Pancreas (tissue), 10 donors: ENCODE measurements around the gene FAM180A. TPM values are rescaled to one million over a fixed set of nuclear protein-coding genes. Genes with fewer than 3 reads are reported as not detected.

Source experiments
- ATAC-seq, 4 donors: fragments of 200-7000 bp; cut with Tn5 transposase; one replicate each; pipeline versions ENCODE4 v1.8.0 to v1.9.1; 2020; ENCODE audit warnings: mild to moderate bottlenecking in 4 of 4, moderate library complexity in 4 of 4
- DNase-seq, 6 donors: peaks; one replicate each; pipeline ENCODE4 v3.0.0-alpha.2; 2020
- FAIRE-seq: peaks from 2 replicates; lab custom pipeline; 2012; peaks lifted over from hg19 to GRCh38; lab: Jason Lieb, UNC
- H3K27ac ChIP-seq, 4 donors: fragments of 200-600 bp; sonication (generic); 1 replicate in 3 of 4; 2 replicates in 1 of 4; pipeline versions ENCODE4 v1.5.0 to v1.8.0; 2020
- H3K27me3 ChIP-seq, 4 donors: fragments of 200-600 bp; one replicate each; pipeline ENCODE4 v1.8.0; 2021
- H3K36me3 ChIP-seq, 3 donors: fragments of 200-600 bp; sonication (generic) in 1 of 3; one replicate each; pipeline versions ENCODE4 v1.5.0 to v1.8.0; 2020 to 2021
- H3K4me1 ChIP-seq, 3 donors: fragments of 200-600 bp; one replicate each; pipeline ENCODE4 v1.8.0; 2021
- H3K4me3 ChIP-seq, 4 donors: fragments of 200-600 bp; sonication (generic) in 2 of 4; one replicate each; pipeline versions ENCODE4 v1.5.0 to v1.8.0; 2020 to 2021
- H3K9me3 ChIP-seq, 4 donors: fragments of 200-600 bp; one replicate each; pipeline ENCODE4 v1.8.0; 2021
- WGBS, 2 donors: extraction: QIAGEN DNeasy Blood & Tissue Kit; methylation state at CpG; one replicate each; pipeline ENCODE4 v1.1.7; 2013; 5-methylcytosine and 5-hydroxymethylcytosine counted together
- intact Hi-C, 3 donors: fragments of 100-400 bp; cut with DNase I; formaldehyde crosslinking; loops; one replicate each; pipeline versions ENCODE4 v1.11.1 to v1.14.2; 2022
- polyA plus RNA-seq, 2 donors: library from polyadenylated mRNA; stranded (reverse); fragments of 200-250 nt; gene quantifications; one replicate each; pipeline ENCODE4 v1.2.3, GENCODE V29; 2013
- total RNA-seq, 6 donors: library from RNA; stranded (reverse); fragmentation: NEBNext Ultra II Directional in 4 of 6; extraction: Animal tissue kit (Norgen Biotek cat#: 25700) in 4 of 6; gene quantifications; one replicate each; pipeline versions ENCODE4 v1.2.1 to v1.2.4, GENCODE V29; 2021 to 2023
- TF ChIP-seq, protein P1 (sequence below), 4 donors: fragments of 200-600 bp; sonication (generic) in 3 of 4; IDR thresholded peaks; one replicate each; pipeline versions ENCODE4 v1.5.0 to v1.8.0; 2021; ENCODE audit warnings: antibody characterized with exemption in 4 of 4
- donor health status: healthy with polysubstance abuse.
- donor health status: DM: no; HTN: no; CAD: no; lungs with moderate emphysema.
- donor health status: DM: no; HTN: no; CAD: no.
- donor health status: control.
- donor health status: control.
- donor health status: Bipolar disorder and iron deficiency.
- donor health status: DM: yes; HTN: yes; CAD: no.
- donor health status: DM: no; HTN: no; CAD: no.
- donor health status: DM: no; HTN: no; CAD: no.
- donor health status: DM: yes; HTN: yes; CAD: no.

Gene FAM180A
- total and polyA plus RNA-seq, 8 donors: 0.11 to 0.90 (median 0.24) TPM

DNA sequence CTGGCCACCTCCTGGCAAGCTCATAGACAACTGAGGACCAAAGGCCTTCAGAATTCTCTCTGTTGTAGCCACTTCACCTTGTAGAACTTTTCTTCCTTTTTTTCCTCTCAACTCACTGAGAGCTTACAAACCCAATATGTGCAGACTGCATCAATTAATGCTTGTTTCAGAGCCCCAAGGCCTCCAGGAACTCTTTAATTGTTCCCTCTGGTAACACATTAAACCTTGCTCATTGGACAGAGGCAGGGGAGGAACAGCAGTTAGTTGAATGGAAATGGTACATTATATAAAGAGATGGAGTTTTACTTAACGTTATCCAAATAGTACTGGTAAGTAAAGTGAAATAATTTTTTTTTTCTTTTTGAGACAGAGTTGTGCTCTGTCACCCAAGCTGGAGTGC is 61.1 kb downstream of the FAM180A start:
- H3K27ac ChIP-seq: no peak overlapping the region

DNA sequence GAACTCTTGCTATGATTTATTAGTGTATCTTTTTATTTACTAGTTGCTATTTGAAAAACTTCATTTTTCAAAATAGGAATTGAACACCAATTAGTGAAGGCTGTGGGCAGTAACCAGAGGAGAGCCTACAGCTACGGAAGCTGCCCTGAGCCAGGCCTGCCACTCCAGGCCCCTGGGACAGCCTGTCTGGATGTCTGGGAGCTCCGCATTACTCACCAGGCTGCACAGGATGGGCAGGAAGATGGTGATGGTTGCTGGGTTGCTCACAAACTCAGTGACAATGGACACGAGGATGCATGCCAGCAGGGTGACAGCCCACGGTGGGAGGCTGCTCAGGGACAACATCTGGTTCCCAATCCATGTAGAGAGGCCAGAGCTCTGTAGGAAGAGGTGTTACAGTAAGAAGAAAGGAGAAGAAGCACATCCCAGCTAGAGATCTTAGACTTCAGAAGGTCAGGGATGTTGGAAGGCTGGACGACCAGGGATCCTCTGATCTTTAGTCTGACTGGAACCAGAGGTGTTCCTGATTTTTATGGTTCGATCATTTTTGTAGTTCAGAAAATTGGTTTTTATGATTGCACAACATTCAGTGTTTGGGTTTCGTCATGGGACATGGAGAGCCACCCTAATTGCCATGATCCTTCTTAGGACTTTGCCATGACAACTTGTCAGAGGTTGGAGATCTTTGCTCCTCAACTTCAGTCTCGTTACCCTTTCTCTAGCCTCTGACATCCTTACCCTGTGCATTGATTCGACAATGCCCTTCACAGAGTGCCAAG is 63.1 kb downstream of the FAM180A start:
- no peak for DNase-seq
- 83 to 87% methylated on average over 9 of the region's 9 CpGs for WGBS, 2 donors
- Histone ChIP-seq H3K36me3 (no peaks in the 10 kb centered on the region), H3K27ac (no peak overlapping the region), H3K4me1 (no peaks in the 10 kb centered on the region), H3K4me3 (no peak overlapping the region), H3K27me3 (no peaks in the 10 kb centered on the region), H3K9me3 (no peaks in the 10 kb centered on the region)
- intact Hi-C loops: no loop called here
- no peak for ATAC-seq
- TF ChIP-seq, protein P1, sequence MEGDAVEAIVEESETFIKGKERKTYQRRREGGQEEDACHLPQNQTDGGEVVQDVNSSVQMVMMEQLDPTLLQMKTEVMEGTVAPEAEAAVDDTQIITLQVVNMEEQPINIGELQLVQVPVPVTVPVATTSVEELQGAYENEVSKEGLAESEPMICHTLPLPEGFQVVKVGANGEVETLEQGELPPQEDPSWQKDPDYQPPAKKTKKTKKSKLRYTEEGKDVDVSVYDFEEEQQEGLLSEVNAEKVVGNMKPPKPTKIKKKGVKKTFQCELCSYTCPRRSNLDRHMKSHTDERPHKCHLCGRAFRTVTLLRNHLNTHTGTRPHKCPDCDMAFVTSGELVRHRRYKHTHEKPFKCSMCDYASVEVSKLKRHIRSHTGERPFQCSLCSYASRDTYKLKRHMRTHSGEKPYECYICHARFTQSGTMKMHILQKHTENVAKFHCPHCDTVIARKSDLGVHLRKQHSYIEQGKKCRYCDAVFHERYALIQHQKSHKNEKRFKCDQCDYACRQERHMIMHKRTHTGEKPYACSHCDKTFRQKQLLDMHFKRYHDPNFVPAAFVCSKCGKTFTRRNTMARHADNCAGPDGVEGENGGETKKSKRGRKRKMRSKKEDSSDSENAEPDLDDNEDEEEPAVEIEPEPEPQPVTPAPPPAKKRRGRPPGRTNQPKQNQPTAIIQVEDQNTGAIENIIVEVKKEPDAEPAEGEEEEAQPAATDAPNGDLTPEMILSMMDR (IDR thresholded peaks at IDR 0.05): no peak
- FAIRE-seq: no peak

More for the DNA sequence above, 61.1 kb downstream of the FAM180A start:
- H3K9me3 ChIP-seq: no peaks in the 10 kb centered on the region
- intact Hi-C loops: no loop called here
- H3K36me3 ChIP-seq: no peaks in the 10 kb centered on the region
- TF ChIP-seq, protein P1 (IDR thresholded peaks at IDR 0.05): no peak
- ATAC-seq (no peak), FAIRE-seq (no peak), DNase-seq (no peak)
- 0 to 35% methylated on average over 1 of the region's 1 CpG for WGBS, 2 donors
- no peaks in the 10 kb centered on the region for H3K27me3 ChIP-seq
- no peaks in the 10 kb centered on the region for H3K4me1 ChIP-seq
- no peak overlapping the region for H3K4me3 ChIP-seq

DNA sequence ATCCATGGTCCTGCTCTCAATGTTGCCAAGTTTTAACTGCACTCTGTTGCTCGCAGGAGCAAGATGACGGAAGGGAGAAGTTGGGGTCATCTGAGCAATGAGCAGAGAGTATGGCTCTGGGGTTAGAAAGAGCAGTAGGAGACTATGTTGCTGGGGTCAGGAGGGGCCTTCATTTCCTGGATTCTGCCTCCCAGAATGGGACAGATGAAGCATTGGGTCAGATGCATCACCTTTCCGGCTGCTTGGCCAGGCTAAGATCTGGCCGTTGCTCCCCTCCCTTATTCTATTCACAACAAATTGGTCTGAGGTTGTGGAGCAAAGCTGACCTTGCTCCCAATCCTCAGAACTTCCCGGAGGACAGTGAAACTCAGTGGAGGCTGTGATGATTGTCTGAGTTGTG is 63.9 kb downstream of the FAM180A start:
- no peak overlapping the region for H3K27ac ChIP-seq
- ATAC-seq: no peak
- H3K4me1 ChIP-seq: peaks cover 0 to 2% (median 0%) of the 10 kb centered on the region in 3 donors
- DNase-seq: no peak
- no peaks in the 10 kb centered on the region for H3K36me3 ChIP-seq
- H3K27me3 ChIP-seq: no peaks in the 10 kb centered on the region
- H3K4me3 ChIP-seq: no peak overlapping the region
- H3K9me3 ChIP-seq: no peaks in the 10 kb centered on the region
- no peak for FAIRE-seq
- intact Hi-C loops: no loop called here
- TF ChIP-seq, protein P1 (IDR thresholded peaks at IDR 0.05): no peak
- 88 to 96% methylated on average over 5 of the region's 5 CpGs for WGBS, 2 donors

DNA sequence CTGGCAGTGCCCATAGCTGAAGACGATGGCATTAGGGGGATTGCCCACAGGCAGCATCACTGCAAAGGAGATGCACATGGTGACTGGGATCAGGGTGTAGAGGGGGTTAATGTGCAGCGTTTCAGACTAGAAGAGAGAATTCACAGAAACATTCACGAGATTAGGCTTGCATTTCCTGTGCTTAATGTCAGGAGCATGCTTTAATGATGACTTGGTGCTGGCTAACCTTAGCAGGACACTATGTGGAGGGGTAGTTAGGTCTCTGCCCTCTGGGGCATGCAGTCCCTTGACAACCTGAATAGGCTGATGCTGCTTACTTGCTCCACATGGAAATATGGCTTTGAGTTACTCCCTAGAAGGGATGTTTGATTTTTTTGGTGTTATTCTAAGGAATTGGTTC is 64.5 kb downstream of the FAM180A start:
- FAIRE-seq (no peak), ATAC-seq (no peak), DNase-seq (no peak)
- no peaks in the 10 kb centered on the region for H3K36me3 ChIP-seq
- no peaks in the 10 kb centered on the region for H3K27me3 ChIP-seq
- H3K4me1 ChIP-seq: peaks cover 0 to 8% (median 3%) of the 10 kb centered on the region in 3 donors
- no peaks in the 10 kb centered on the region for H3K9me3 ChIP-seq
- TF ChIP-seq, protein P1 (IDR thresholded peaks at IDR 0.05): no peak
- no peak overlapping the region for H3K27ac ChIP-seq
- H3K4me3 ChIP-seq: no peak overlapping the region
- 70 to 75% methylated on average over 3 of the region's 3 CpGs for WGBS, 2 donors
- intact Hi-C loops: no loop called here

DNA sequence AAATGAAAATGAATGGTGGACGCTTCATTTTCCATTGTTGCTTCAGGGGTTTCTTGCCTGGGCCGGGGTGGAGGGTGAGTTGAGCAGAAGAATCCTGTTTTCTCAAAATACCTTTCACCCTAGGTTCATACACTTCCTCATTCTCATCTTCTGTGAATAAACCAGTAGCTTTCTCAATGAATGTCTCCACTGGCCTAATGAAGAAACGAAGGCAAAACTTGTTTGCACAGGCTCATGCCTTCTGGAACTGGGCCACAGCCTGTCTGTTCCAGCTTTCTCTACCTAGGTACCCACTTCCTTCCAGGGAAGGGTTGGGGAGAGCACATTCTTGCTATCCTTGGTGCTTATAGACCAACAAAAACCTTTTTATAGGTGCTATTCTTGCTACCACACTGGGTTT is 65.0 kb downstream of the FAM180A start:
- intact Hi-C loops: no loop called here
- FAIRE-seq: no peak
- Histone ChIP-seq H3K27me3 (no peaks in the 10 kb centered on the region), H3K27ac (no peak overlapping the region), H3K4me3 (no peak overlapping the region), H3K4me1 (peaks cover 0 to 13% (median 7%) of the 10 kb centered on the region in 3 donors), H3K9me3 (no peaks in the 10 kb centered on the region), H3K36me3 (no peaks in the 10 kb centered on the region)
- WGBS, 2 donors: 72 to 79% methylated on average over 3 of the region's 3 CpGs
- no peak for DNase-seq
- TF ChIP-seq, protein P1 (IDR thresholded peaks at IDR 0.05): no peak
- ATAC-seq: peak in 1 of 4 donors; percentile 9
